Measurements from ENCODE around the gene COG2. TPM values are rescaled to one million over a fixed set of nuclear protein-coding genes. Genes with fewer than 3 reads are reported as not detected.

COG2 gene
- total RNA-seq, 2 donors from 2014 or later, result 22.9 to 31.0 TPM

- no peak for ATAC-seq (ENCODE audit: insufficient number of reproducible peaks, low FRiP score, low read depth)
- peaks cover 17% of the 10 kb centered on the region for H3K36me3 ChIP-seq
- no peak for TF ChIP-seq CTCF (IDR thresholded peaks at IDR 0.05)
- H3K4me1 ChIP-seq (ENCODE audit: control insufficient read depth in 1 of 2, low read depth in 2 of 2), result peaks cover 0 to 25% of the 10 kb centered on the region in 2 donors
- H3K27me3 ChIP-seq (replicated peaks; ENCODE audit: insufficient read depth), result no peaks in the 10 kb centered on the region
- no peak overlapping the region for H3K27ac ChIP-seq
- H3K9me3 ChIP-seq, result no peaks in the 10 kb centered on the region
- DNase-seq (ENCODE audit: low spot score), result no peak
- H3K4me3 ChIP-seq, result no peak overlapping the region
These were observed 38.2 kb downstream of the COG2 start for GRCh38 chr1:230680300-230681025.

- H3K27ac ChIP-seq, result no peak overlapping the region
- H3K36me3 ChIP-seq, result peaks cover 28% of the 10 kb centered on the region
- no peak overlapping the region for H3K4me3 ChIP-seq
- H3K4me1 ChIP-seq (ENCODE audit: control insufficient read depth in 1 of 2, low read depth in 2 of 2), result peaks cover 0 to 25% of the 10 kb centered on the region in 2 donors
- no peaks in the 10 kb centered on the region for H3K9me3 ChIP-seq
- ATAC-seq (ENCODE audit: insufficient number of reproducible peaks, low FRiP score, low read depth) (no peak), DNase-seq (ENCODE audit: low spot score) (no peak)
- no peak for TF ChIP-seq CTCF (IDR thresholded peaks at IDR 0.05)
- H3K27me3 ChIP-seq (replicated peaks; ENCODE audit: insufficient read depth), result no peaks in the 10 kb centered on the region
These were observed 39.3 kb downstream of the COG2 start for GRCh38 chr1:230681599-230681998.

- H3K27me3 ChIP-seq (replicated peaks; ENCODE audit: insufficient read depth), result no peaks in the 10 kb centered on the region
- DNase-seq (ENCODE audit: low spot score) (no peak), ATAC-seq (ENCODE audit: insufficient number of reproducible peaks, low FRiP score, low read depth) (no peak)
- no peak overlapping the region for H3K4me3 ChIP-seq
- TF ChIP-seq CTCF (IDR thresholded peaks at IDR 0.05), result no peak
- H3K9me3 ChIP-seq, result no peaks in the 10 kb centered on the region
- H3K4me1 ChIP-seq (ENCODE audit: control insufficient read depth in 1 of 2, low read depth in 2 of 2), result peaks cover 0 to 25% of the 10 kb centered on the region in 2 donors
- H3K27ac ChIP-seq, result peak overlapping the region in 1 of 2 donors; percentile 26
- peaks cover 35% of the 10 kb centered on the region for H3K36me3 ChIP-seq
These were observed 40.0 kb downstream of the COG2 start for GRCh38 chr1:230682274-230682673.

- H3K27ac ChIP-seq, result peak overlapping the region; percentile 33 to 39
- no peaks in the 10 kb centered on the region for H3K27me3 ChIP-seq (replicated peaks; ENCODE audit: insufficient read depth)
- ATAC-seq (ENCODE audit: insufficient number of reproducible peaks, low FRiP score, low read depth) (no peak), DNase-seq (ENCODE audit: low spot score) (no peak)
- H3K4me3 ChIP-seq, result no peak overlapping the region
- no peak for TF ChIP-seq CTCF (IDR thresholded peaks at IDR 0.05)
- peaks cover 35% of the 10 kb centered on the region for H3K36me3 ChIP-seq
- H3K4me1 ChIP-seq (ENCODE audit: control insufficient read depth in 1 of 2, low read depth in 2 of 2), result peaks cover 0 to 25% of the 10 kb centered on the region in 2 donors
- H3K9me3 ChIP-seq, result no peaks in the 10 kb centered on the region
These were observed 40.8 kb downstream of the COG2 start for GRCh38 chr1:230682882-230683610.

- Histone ChIP-seq H3K4me3 (no peak overlapping the region), H3K9me3 (no peaks in the 10 kb centered on the region), H3K36me3 (peaks cover 38% of the 10 kb centered on the region), H3K27ac (peak overlapping the region in 1 of 2 donors; percentile 11), H3K4me1 (ENCODE audit: control insufficient read depth in 1 of 2, low read depth in 2 of 2) (peaks cover 0 to 25% of the 10 kb centered on the region in 2 donors), H3K27me3 (replicated peaks; ENCODE audit: insufficient read depth) (no peaks in the 10 kb centered on the region)
- DNase-seq (ENCODE audit: low spot score) (no peak), ATAC-seq (ENCODE audit: insufficient number of reproducible peaks, low FRiP score, low read depth) (no peak)
- TF ChIP-seq CTCF (IDR thresholded peaks at IDR 0.05), result no peak
These were observed 41.9 kb downstream of the COG2 start for GRCh38 chr1:230684146-230684545.
